Occipital lobe (tissue), 2 donors: ENCODE data around the gene USP50. TPM values are rescaled to one million over a fixed set of nuclear protein-coding genes. Genes with fewer than 3 reads are reported as not detected.
"Not testable (repeated sequence)": the region's sequence is repeated elsewhere in the genome, so short reads cannot be mapped to it uniquely, and the experiment has no call there.

ENCODE experiments used
- DNase-seq: peaks from one replicate; lab custom pipeline; 2025; lab: John Stamatoyannopoulos, UW
- total RNA-seq: library from RNA; depleted of rRNA; stranded (reverse); fragments of >200 nt; gene quantifications from one replicate; pipeline ENCODE4 v1.2.3, GENCODE V29; 2014

The USP50 gene
- total RNA-seq = 1.1 TPM

- no peak for DNase-seq
These were observed at the start of gene USP50 for GRCh38 chr15:50546566-50546965. Gene USP50, minus strand, starts transcription at chr15:50546666. Its CDS starts 141 bp downstream, at chr15:50546525.

- DNase-seq = no peak
These were observed 47.8 kb upstream of the USP50 start for GRCh38 chr15:50594311-50594710.

- DNase-seq = no peak
These were observed 47.3 kb upstream of the USP50 start for GRCh38 chr15:50593761-50594160.

GRCh38 chr15:50590288-50590687 lies 43.8 kb upstream of the USP50 start:
- no peak for DNase-seq

- DNase-seq = no peak
These were observed 31.0 kb upstream of the USP50 start for GRCh38 chr15:50577492-50577891.

- DNase-seq = no peak
These were observed 29.7 kb upstream of the USP50 start for GRCh38 chr15:50576166-50576565.

GRCh38 chr15:50573842-50574241 lies 27.4 kb upstream of the USP50 start:
- DNase-seq = not testable (repeated sequence)

- DNase-seq = no peak
These were observed 17.3 kb upstream of the USP50 start for GRCh38 chr15:50563756-50564155.

GRCh38 chr15:50562735-50563640 lies 16.5 kb upstream of the USP50 start:
- DNase-seq = no peak

- no peak for DNase-seq
These were observed 11.5 kb upstream of the USP50 start for GRCh38 chr15:50558012-50558411.

GRCh38 chr15:50556642-50557371 lies 10.3 kb upstream of the USP50 start:
- DNase-seq = no peak

GRCh38 chr15:50552238-50552637 lies 5.8 kb upstream of the USP50 start:
- no peak for DNase-seq

- DNase-seq = no peak
These were observed 2.9 kb upstream of the USP50 start for GRCh38 chr15:50549326-50549725.

- no peak for DNase-seq
These were observed 2.1 kb downstream of the USP50 start for GRCh38 chr15:50544368-50544767.

GRCh38 chr15:50543556-50543955 lies 2.9 kb downstream of the USP50 start:
- no peak for DNase-seq

- no peak for DNase-seq
These were observed 3.6 kb downstream of the USP50 start for GRCh38 chr15:50542887-50543210.

- no peak for DNase-seq
These were observed 14.7 kb downstream of the USP50 start for GRCh38 chr15:50531766-50532165.

- DNase-seq = no peak
These were observed 15.3 kb downstream of the USP50 start for GRCh38 chr15:50531163-50531562.

GRCh38 chr15:50523851-50524251 lies 22.6 kb downstream of the USP50 start:
- no peak for DNase-seq

GRCh38 chr15:50519740-50520425 lies 26.6 kb downstream of the USP50 start:
- DNase-seq = no peak

- DNase-seq = no peak
These were observed 33.5 kb downstream of the USP50 start for GRCh38 chr15:50513001-50513400.

- no peak for DNase-seq
These were observed 40.3 kb downstream of the USP50 start for GRCh38 chr15:50506121-50506520.
